GM21390 (cell line): ENCODE measurements around the gene NMUR2.

Experiments used
- ATAC-seq: cut with Tn5 transposase; IDR thresholded peaks from one replicate; pipeline ENCODE4 v1.9.1; 2021; ENCODE audit not compliant: unreplicated experiment

The NMUR2 gene, protein sequence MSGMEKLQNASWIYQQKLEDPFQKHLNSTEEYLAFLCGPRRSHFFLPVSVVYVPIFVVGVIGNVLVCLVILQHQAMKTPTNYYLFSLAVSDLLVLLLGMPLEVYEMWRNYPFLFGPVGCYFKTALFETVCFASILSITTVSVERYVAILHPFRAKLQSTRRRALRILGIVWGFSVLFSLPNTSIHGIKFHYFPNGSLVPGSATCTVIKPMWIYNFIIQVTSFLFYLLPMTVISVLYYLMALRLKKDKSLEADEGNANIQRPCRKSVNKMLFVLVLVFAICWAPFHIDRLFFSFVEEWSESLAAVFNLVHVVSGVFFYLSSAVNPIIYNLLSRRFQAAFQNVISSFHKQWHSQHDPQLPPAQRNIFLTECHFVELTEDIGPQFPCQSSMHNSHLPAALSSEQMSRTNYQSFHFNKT

GRCh38 chr5:152405145-152405544 lies at the start of gene NMUR2:
NMUR2 (minus strand) TSS chr5:152405279; CDS start chr5:152405113, 166 bp downstream.
- no peak for ATAC-seq

GRCh38 chr5:152443935-152444334 lies 38.9 kb upstream of the NMUR2 start:
- ATAC-seq, result no peak

DNA sequence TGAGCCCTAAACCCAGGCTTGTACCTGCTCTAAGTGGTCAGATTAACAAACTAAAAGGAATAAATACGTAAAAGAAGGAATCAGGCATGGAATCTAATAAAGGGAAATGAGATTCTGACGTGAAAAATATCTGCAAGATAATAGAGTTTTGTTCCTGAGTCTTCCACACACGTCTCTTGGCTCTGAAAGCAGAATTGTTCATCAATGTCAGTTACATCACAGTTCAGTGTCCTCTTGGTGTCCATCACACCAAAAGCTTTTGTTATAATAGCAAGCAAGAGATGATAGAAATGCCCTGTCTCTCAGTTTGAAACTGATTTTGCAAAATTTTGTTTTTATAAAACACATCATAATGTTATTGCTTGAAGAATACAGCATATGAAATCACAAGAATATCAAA lies 34.7 kb upstream of the NMUR2 start:
- ATAC-seq, result no peak

DNA sequence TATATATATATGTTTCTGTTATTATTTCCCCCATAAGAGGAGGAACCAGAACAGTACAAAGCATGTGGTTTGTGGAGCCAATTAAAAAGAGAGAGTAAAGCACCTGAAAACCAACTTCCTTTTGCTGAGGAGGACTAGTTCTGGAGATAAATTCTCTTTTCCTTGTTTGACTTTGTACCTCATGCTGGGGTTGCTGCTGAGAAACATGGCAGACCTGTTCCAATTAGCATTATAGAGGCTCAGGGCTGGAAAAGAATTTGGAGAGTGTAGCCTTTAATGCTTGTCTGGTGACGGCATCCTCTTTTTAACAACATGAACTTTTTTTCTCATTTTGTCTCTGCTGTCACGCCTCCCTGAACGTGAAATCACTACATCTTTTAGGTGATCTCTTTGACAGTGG lies 32.8 kb upstream of the NMUR2 start:
- no peak for ATAC-seq

DNA sequence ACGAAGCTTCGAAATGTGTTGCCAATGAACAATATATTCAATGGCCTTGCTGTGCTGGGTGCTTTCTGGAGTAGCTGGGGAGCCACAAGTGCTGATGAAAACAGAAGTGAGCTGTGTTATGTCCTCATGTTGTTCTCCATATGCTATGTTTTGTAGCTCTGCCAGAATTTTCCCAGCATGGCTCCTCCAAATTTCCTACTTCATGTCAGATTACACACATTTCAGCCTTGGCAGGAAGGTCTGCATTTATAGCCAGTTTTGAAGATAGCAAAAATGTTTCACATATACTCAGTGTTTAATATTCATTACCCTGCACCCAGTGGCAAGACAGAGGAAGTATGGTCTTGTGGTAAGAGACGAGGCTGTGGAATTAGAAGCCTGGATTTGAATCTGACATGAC lies 22.6 kb upstream of the NMUR2 start:
- no peak for ATAC-seq

DNA sequence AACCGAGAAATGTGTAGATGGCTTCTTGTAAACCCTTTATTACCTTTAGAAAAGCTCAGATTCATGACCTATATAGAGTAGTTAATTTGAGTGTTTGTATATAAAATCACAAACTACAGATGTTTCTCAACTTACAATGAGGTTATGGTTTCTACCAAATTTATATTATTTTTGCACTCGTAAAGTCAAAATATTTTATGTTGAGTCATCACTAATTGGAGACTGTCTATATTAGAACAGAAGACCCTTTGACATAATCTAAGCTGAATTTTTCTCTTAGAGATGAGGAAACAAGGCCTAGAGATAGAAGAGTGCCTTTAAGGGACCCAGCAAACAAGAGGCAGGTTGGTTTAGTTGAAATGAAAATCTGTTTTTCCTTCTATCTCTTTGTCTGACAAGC lies 20.0 kb upstream of the NMUR2 start:
- ATAC-seq, result no peak

- ATAC-seq, result no peak
These were observed 19.4 kb upstream of the NMUR2 start for GRCh38 chr5:152424501-152424900.

DNA sequence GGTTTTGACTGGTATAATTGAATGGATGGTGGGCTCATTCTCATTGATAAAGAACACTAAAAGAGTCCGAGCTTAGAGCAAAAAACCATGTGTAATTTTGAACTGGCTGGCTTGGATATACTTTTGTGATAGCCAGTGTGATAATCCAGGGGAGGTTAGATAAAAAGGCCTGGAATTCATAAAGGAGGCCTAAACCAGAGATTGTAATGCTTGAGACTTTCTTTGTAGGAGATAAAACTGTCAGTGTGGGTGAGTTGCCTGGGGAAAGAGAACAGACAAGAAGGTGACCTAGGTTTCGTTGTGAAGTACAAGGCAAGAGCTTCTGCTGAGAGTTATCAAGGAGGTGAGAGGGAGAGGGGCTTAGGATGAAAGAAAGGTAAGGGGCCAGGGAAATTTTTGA lies 17.0 kb upstream of the NMUR2 start:
- no peak for ATAC-seq

GRCh38 chr5:152412129-152412528 lies 7.0 kb upstream of the NMUR2 start:
- no peak for ATAC-seq

- ATAC-seq, result no peak
These were observed 1.0 kb upstream of the NMUR2 start for GRCh38 chr5:152406082-152406481.

GRCh38 chr5:152404494-152404893 lies 585 bp downstream of the NMUR2 start:
- ATAC-seq, result no peak

GRCh38 chr5:152403046-152403445 lies 2.0 kb downstream of the NMUR2 start:
- no peak for ATAC-seq

DNA sequence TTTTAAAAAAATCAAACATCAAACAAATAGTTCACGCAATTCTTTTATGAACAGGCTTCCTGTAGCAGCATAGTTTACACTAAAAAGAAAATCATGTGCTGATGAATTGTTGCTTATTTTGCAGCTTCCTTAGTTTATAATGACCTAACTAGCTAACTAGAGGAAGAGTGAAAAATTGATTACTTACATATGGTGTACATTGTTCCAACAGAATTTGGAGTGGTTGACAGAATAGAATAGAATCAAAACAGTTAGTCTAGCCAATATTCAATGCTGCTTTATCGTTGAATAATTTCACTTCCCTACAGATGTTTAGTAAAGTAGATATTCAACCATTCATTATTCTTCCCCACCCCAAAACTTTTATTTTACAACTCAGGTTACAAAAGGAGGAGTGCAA lies 4.2 kb downstream of the NMUR2 start:
- ATAC-seq, result no peak

GRCh38 chr5:152397581-152397980 lies 7.5 kb downstream of the NMUR2 start:
- peak; percentile 95 for ATAC-seq

DNA sequence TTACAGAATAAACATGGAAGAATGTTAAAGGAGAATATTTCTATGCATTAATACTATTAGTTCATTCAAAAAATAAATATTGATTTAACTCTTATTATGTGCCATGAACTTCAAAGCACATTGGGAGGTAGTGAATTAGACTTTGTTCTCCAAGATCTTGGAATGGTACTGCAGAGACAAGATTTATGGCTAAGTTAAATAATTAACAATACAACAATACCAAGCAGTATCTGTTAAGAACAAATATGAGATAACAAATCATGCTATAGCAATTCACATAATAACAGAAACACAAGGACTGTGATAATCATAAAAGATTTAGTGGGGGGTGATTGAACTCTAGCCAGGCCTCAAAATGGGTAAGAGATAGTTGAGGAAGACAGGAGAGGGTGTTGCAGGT lies 11.6 kb downstream of the NMUR2 start:
- ATAC-seq, result no peak

- no peak for ATAC-seq
These were observed 15.8 kb downstream of the NMUR2 start for GRCh38 chr5:152389208-152389849.

DNA sequence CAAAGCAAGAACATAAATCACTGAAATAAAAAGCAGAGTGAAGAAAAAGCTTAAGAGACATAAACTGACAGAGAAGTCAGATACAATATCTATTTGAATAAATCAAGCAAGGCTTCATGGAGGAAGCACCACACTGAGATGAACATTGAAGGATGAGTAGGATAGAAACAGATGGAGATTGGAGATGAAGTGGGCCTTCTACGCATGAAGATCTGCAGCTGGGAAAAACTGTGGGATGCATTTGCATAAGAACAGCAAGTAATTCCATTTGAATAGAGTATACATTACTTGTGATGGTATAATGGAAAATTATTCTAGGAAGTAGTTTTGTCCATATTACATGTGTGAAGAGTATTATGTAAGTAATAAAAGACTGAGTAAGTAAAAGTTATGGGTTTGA lies 16.5 kb downstream of the NMUR2 start:
- no peak for ATAC-seq

DNA sequence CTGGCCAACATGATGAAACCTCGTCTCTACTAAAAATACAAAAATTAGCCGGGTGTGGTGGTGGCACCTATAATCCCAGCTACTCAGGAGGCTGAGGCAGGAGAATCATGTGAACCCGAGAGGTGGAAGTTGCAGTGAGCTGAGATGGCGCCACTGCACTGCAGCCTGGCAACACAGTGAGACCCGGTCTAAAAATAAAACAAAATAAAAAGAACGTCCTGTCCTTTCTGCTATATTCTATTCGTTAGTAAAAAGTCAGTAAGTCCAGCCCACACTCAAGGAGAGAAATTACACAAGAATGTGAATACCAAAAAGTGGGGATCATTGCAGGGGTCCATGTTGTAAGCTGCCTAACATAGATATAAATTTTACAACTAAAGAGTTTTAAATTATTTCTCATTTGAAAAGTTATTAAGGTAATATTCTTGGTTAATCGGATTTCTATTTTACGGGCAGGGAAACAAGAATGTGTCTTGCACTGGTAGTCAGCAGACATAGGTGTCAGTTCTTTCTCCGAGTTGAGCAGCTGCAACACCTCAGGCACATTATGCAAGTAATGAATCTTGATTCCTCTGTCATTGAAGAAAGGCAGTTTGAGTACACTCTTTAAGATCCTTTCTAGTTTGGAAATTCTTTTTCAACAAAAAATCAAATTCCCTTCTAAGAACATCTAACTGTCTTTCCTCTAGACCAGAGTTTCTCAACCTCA lies 24.5 kb downstream of the NMUR2 start:
- ATAC-seq, result no peak

DNA sequence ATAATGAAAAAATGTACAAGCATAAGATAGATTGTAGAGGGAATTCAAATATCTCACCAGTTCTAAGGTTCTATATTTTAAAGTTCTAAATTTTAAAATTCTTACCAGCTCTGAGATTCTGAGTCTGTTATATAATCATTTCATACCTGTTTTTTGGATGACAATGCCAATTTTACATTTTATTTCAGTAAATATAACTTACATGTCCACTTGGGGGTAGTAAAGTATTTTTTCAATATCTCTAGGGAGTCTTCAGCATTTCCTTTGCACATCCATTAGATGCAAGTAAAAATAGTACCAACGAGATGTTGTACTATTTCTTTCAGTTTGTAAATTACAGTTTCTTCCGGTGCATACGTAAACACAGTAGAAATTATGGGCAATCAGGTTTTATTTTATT lies 25.7 kb downstream of the NMUR2 start:
- ATAC-seq, result no peak

- no peak for ATAC-seq
These were observed 26.3 kb downstream of the NMUR2 start for GRCh38 chr5:152378730-152379129.

- no peak for ATAC-seq
These were observed 28.2 kb downstream of the NMUR2 start for GRCh38 chr5:152376886-152377285.

GRCh38 chr5:152374711-152375275 lies 30.3 kb downstream of the NMUR2 start:
- no peak for ATAC-seq
